HG02852 (cell line): ENCODE measurements around the gene CHN2.

ENCODE experiments used
- ATAC-seq: cut with Tn5 transposase; IDR thresholded peaks from one replicate; pipeline ENCODE4 v1.9.1; 2021; ENCODE audit warnings: mild to moderate bottlenecking, moderate library complexity; ENCODE audit not compliant: unreplicated experiment

The CHN2 gene

GRCh38 chr7:29329686-29330085 is 135.1 kb downstream of the CHN2 start:
- ATAC-seq: no peak

GRCh38 chr7:29330136-29330535 is 135.6 kb downstream of the CHN2 start:
- ATAC-seq: no peak

- ATAC-seq: no peak
Measured at GRCh38 chr7:29331163-29331562, 136.6 kb downstream of the CHN2 start.

- ATAC-seq: no peak
Measured at GRCh38 chr7:29332042-29332811, 137.7 kb downstream of the CHN2 start.

GRCh38 chr7:29332875-29333855 is 138.6 kb downstream of the CHN2 start:
- no peak for ATAC-seq

GRCh38 chr7:29335188-29336083 is 140.9 kb downstream of the CHN2 start:
- ATAC-seq: no peak

- no peak for ATAC-seq
Measured at GRCh38 chr7:29337546-29338116, 143.1 kb downstream of the CHN2 start.

GRCh38 chr7:29340696-29341095 is 146.1 kb downstream of the CHN2 start:
- ATAC-seq: no peak

GRCh38 chr7:29341156-29341555 is 146.6 kb downstream of the CHN2 start:
- no peak for ATAC-seq

GRCh38 chr7:29342761-29343160 is 148.2 kb downstream of the CHN2 start:
- ATAC-seq: no peak

- no peak for ATAC-seq
Measured at GRCh38 chr7:29343399-29343798, 148.8 kb downstream of the CHN2 start.

GRCh38 chr7:29344334-29344978 is 149.9 kb downstream of the CHN2 start:
- ATAC-seq: no peak

- ATAC-seq: no peak
Measured at GRCh38 chr7:29345590-29345989, 151.0 kb downstream of the CHN2 start.

- ATAC-seq: no peak
Measured at GRCh38 chr7:29346231-29346978, 151.8 kb downstream of the CHN2 start.

GRCh38 chr7:29349362-29349761 is 154.8 kb downstream of the CHN2 start:
- ATAC-seq: no peak

GRCh38 chr7:29350351-29350750 is 155.8 kb downstream of the CHN2 start:
- ATAC-seq: no peak

GRCh38 chr7:29352041-29352440 is 157.5 kb downstream of the CHN2 start:
- ATAC-seq: no peak

- ATAC-seq: no peak
Measured at GRCh38 chr7:29353810-29354209, 159.2 kb downstream of the CHN2 start.

GRCh38 chr7:29354340-29354739 is 159.8 kb downstream of the CHN2 start:
- ATAC-seq: no peak
